ENCODE data around the gene FAM180B.

The FAM180B gene

DNA sequence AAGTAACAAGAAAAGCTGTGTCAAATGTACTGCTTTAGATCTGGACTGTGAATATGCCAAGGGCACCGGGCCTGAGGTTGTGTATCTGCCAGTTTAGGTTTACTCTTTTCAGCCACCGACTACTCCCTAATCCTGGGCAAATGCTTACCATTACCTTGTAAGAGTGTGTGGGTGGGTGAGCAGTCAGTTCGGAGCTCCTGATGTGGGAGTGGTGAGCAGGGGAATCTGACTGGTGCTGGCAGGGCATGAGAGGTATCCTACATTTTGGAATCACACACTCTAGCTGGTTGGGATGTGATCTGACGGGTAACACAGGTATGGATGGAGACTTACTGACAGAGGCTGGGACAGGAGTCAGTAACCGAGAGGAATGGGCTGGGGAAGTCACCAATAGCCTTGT lies 2.6 kb upstream of the FAM180B start:
- Histone ChIP-seq H3K27ac (no peak overlapping the region), H3K9me3 (ENCODE audit: severe bottlenecking) (no peaks in the 10 kb centered on the region), H3K36me3 (peaks cover 62% of the 10 kb centered on the region), H3K4me3 (ENCODE audit: low read depth, low read length) (no peak overlapping the region), H3K27me3 (ENCODE audit: insufficient read depth, low read depth, severe bottlenecking) (no peaks in the 10 kb centered on the region)
- TF ChIP-seq, protein P1, sequence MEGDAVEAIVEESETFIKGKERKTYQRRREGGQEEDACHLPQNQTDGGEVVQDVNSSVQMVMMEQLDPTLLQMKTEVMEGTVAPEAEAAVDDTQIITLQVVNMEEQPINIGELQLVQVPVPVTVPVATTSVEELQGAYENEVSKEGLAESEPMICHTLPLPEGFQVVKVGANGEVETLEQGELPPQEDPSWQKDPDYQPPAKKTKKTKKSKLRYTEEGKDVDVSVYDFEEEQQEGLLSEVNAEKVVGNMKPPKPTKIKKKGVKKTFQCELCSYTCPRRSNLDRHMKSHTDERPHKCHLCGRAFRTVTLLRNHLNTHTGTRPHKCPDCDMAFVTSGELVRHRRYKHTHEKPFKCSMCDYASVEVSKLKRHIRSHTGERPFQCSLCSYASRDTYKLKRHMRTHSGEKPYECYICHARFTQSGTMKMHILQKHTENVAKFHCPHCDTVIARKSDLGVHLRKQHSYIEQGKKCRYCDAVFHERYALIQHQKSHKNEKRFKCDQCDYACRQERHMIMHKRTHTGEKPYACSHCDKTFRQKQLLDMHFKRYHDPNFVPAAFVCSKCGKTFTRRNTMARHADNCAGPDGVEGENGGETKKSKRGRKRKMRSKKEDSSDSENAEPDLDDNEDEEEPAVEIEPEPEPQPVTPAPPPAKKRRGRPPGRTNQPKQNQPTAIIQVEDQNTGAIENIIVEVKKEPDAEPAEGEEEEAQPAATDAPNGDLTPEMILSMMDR (IDR thresholded peaks at IDR 0.05; ENCODE audit: low read depth, low read length), result no peak
- no peak for DNase-seq

DNA sequence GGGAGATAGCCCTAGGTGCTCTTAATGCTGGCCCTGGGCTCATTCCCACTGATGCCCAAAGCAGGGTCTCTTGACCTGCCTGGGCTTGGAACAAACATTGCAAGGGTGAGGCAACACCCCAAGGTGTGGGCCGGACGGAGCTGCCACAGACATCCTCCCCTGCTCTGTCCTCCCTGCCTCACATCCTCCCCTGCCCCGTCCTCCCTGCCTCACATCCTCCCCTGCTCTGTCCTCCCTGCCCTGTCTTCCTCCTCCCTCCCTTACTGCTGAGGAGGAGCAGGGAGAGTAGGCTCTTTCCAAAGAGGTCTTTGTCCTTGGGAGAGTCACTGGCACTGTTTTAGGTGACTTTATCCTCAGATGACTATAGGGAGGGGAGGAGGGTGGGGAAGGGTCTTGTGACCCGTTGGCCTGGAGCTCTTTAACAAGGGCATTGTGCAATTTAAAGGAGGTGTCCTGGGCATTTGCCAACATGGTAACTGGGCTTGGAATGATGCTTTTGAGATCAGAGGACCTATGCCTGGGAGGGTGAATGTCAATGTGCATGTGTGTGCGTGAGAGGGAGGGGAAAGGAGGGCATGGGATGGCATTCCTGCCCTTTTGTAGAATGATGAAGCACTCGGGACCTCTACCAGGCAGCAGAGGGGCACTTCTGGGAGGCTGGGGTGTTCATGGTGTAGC lies 700 bp downstream of the FAM180B start:
- Histone ChIP-seq H3K27me3 (ENCODE audit: insufficient read depth, low read depth, severe bottlenecking) (no peaks in the 10 kb centered on the region), H3K27ac (no peak overlapping the region), H3K4me3 (ENCODE audit: low read depth, low read length) (no peak overlapping the region), H3K36me3 (peaks cover 34% of the 10 kb centered on the region), H3K9me3 (ENCODE audit: severe bottlenecking) (no peaks in the 10 kb centered on the region)
- DNase-seq, result no peak
- TF ChIP-seq, protein P1 (IDR thresholded peaks at IDR 0.05; ENCODE audit: low read depth, low read length), result no peak

DNA sequence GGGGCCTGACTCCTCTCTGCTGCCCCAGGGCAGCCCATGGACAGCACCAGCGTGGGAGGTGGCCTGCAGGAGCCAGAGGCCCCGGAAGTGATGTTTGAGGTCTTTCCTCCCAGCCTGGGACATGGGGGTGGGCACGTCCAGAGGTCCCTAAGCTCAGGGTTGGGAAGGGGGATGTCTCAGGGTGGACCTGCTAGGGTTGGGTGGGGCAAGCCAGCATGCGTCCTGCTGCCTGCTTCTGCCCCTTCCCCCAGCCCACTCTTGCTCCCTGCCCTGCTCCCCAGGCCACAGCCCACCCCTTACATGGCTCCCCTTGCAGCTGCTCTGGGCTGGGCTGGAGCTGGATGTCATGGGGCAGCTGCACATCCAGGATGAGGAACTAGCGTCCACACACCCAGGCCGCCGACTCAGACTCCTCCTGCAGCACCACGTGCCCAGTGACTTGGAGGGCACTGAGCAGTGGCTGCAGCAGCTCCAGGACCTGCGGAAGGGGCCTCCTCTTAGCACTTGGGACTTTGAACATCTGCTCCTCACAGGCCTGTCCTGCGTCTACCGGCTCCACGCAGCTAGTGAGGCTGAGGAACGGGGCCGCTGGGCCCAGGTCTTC lies 1.3 kb downstream of the FAM180B start:
- Histone ChIP-seq H3K27ac (no peak overlapping the region), H3K36me3 (peaks cover 27% of the 10 kb centered on the region), H3K9me3 (ENCODE audit: severe bottlenecking) (no peaks in the 10 kb centered on the region), H3K4me3 (ENCODE audit: low read depth, low read length) (no peak overlapping the region), H3K27me3 (ENCODE audit: insufficient read depth, low read depth, severe bottlenecking) (no peaks in the 10 kb centered on the region)
- TF ChIP-seq, protein P1 (IDR thresholded peaks at IDR 0.05; ENCODE audit: low read depth, low read length), result no peak
- no peak for DNase-seq

DNA sequence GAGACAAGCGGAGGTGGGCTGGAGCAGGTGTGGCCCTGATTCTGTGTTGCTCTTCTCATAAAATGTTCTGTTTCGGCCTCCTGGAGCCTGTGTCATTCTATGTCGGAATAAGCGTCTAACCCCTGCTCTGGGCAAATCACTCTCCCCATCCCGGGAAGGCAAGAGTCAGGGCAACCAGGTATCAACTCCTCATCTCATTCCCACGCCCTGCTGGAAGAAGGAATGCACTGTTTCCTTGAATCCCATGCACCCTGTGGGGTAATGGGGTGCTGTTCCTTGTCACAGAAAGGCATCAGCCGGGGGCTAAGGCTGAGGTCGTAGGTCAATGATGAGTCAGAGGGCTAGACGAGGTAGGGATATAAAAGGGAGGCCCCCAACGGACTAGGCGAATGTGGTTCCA lies 2.6 kb downstream of the FAM180B start:
- Histone ChIP-seq H3K4me3 (ENCODE audit: low read depth, low read length) (no peak overlapping the region), H3K36me3 (peaks cover 14% of the 10 kb centered on the region), H3K9me3 (ENCODE audit: severe bottlenecking) (no peaks in the 10 kb centered on the region), H3K27me3 (ENCODE audit: insufficient read depth, low read depth, severe bottlenecking) (peaks cover 8% of the 10 kb centered on the region), H3K27ac (no peak overlapping the region)
- TF ChIP-seq, protein P1 (IDR thresholded peaks at IDR 0.05; ENCODE audit: low read depth, low read length), result no peak
- no peak for DNase-seq

DNA sequence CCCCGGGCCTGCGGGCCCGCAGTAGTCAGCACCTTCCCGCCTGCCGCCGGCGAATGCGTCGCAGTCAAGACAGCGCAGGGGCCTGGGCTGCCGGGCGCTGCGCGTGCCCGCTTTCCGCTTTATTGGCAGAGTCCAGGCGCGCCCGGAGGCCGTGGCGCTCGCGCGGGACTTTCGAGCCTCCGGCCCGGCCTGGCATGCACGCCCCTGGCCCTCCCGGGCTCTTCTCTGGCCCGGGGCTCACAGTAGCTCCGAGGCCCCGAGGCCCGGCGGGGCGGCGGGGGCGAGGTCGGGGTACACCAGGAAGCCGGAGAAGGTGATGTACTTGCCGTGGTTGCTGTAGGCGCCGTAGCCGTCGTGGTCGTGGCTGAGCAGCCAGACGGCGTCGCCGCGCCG lies 3.1 kb downstream of the FAM180B start:
- DNase-seq, result no peak
- Histone ChIP-seq H3K27ac (no peak overlapping the region), H3K9me3 (ENCODE audit: severe bottlenecking) (no peaks in the 10 kb centered on the region), H3K36me3 (peaks cover 10% of the 10 kb centered on the region; the same call in 1 of the 2 replicates), H3K4me3 (ENCODE audit: low read depth, low read length) (no peak overlapping the region), H3K27me3 (ENCODE audit: insufficient read depth, low read depth, severe bottlenecking) (peaks cover 8% of the 10 kb centered on the region)
- TF ChIP-seq, protein P1 (IDR thresholded peaks at IDR 0.05; ENCODE audit: low read depth, low read length), result no peak

All from WERI-Rb-1 (cell line).